GM18507 (cell line): ENCODE data around the gene ZP2.
"Not testable (repeated sequence)": the region's sequence is repeated elsewhere in the genome, so short reads cannot be mapped to it uniquely, and the experiment has no call there.

Source experiments
- DNase-seq: peaks from one replicate; pipeline ENCODE4 v3.0.0; 2011; ENCODE audit warnings: low read depth; ENCODE audit not compliant: insufficient read length; ENCODE audit errors: extremely low spot score
- FAIRE-seq: peaks from 2 replicates; lab custom pipeline; 2011; peaks lifted over from hg19 to GRCh38; lab: Jason Lieb, UNC

The ZP2 gene

GRCh38 chr16:21183995-21184394, 27.4 kb downstream of the ZP2 start:
- DNase-seq (no peak), FAIRE-seq (no peak)

- no peak for FAIRE-seq
- no peak for DNase-seq
Observed at GRCh38 chr16:21179983-21180365, 31.4 kb downstream of the ZP2 start.

- FAIRE-seq, result no peak
- DNase-seq, result no peak
Observed at GRCh38 chr16:21179126-21179982, 32.0 kb downstream of the ZP2 start.

GRCh38 chr16:21175397-21175796, 36.0 kb downstream of the ZP2 start:
- DNase-seq, result no peak

GRCh38 chr16:21172650-21173049, 38.7 kb downstream of the ZP2 start:
- DNase-seq (no peak), FAIRE-seq (no peak)

More at GRCh38 chr16:21175397-21175796, 36.0 kb downstream of the ZP2 start:
- FAIRE-seq, result no peak

- not testable (repeated sequence) for FAIRE-seq, DNase-seq
Observed at GRCh38 chr16:21170116-21170515, 41.3 kb downstream of the ZP2 start.

- no peak for FAIRE-seq
- DNase-seq, result no peak
Observed at GRCh38 chr16:21169249-21169981, 42.0 kb downstream of the ZP2 start.

GRCh38 chr16:21167929-21168602, 43.3 kb downstream of the ZP2 start:
- DNase-seq (no peak), FAIRE-seq (no peak)

GRCh38 chr16:21167360-21167759, 44.0 kb downstream of the ZP2 start:
- no peak for FAIRE-seq
- no peak for DNase-seq

- DNase-seq, result no peak
- FAIRE-seq, result no peak
Observed at GRCh38 chr16:21166561-21166961, 44.8 kb downstream of the ZP2 start.

- no peak for FAIRE-seq
- DNase-seq, result no peak
Observed at GRCh38 chr16:21164521-21165168, 46.7 kb downstream of the ZP2 start.

GRCh38 chr16:21163576-21163975, 47.8 kb downstream of the ZP2 start:
- FAIRE-seq (no peak), DNase-seq (no peak)

GRCh38 chr16:21162661-21163151, 48.7 kb downstream of the ZP2 start:
- no peak for DNase-seq
- no peak for FAIRE-seq

GRCh38 chr16:21161211-21161610, 50.2 kb downstream of the ZP2 start:
- DNase-seq (no peak), FAIRE-seq (no peak)

GRCh38 chr16:21160276-21160675, 51.1 kb downstream of the ZP2 start:
- DNase-seq (no peak), FAIRE-seq (no peak)

GRCh38 chr16:21159281-21159951, 52.0 kb downstream of the ZP2 start:
- FAIRE-seq, result no peak

GRCh38 chr16:21158208-21159110, 52.9 kb downstream of the ZP2 start, which contains the start of gene LDAF1:
TSS of gene LDAF1 (plus strand) at chr16:21158674. CDS start at chr16:21161183, 2,509 bp downstream.
- DNase-seq (peak; percentile 74), FAIRE-seq (peak; percentile 82)

More at GRCh38 chr16:21159281-21159951, 52.0 kb downstream of the ZP2 start:
- no peak for DNase-seq

GRCh38 chr16:21157632-21158031, 53.7 kb downstream of the ZP2 start:
- no peak for FAIRE-seq
- DNase-seq, result no peak
